Urinary bladder (tissue), 4 donors: ENCODE data around the gene NOL4. TPM values are rescaled to one million over a fixed set of nuclear protein-coding genes. Genes with fewer than 3 reads are reported as not detected.
A peak's percentile ranks its signal among the peaks of the same experiment; 100 is the strongest.

Experiments
- DNase-seq: peaks from one replicate; pipeline ENCODE4 v3.0.0-alpha.2; 2015; ENCODE audit errors: extremely low spot score
- H3K27ac ChIP-seq: one replicate; pipeline ENCODE4 v1.5.1; 2013; ENCODE audit warnings: low read depth, mild to moderate bottlenecking, moderate library complexity
- H3K36me3 ChIP-seq: one replicate; pipeline ENCODE4 v1.6.1; 2013; ENCODE audit warnings: mild to moderate bottlenecking, moderate library complexity; ENCODE audit not compliant: insufficient read depth
- H3K4me1 ChIP-seq: one replicate; pipeline ENCODE4 v1.6.1; 2013; ENCODE audit warnings: mild to moderate bottlenecking, moderate library complexity; ENCODE audit not compliant: insufficient read depth
- H3K4me3 ChIP-seq: one replicate; pipeline ENCODE4 v1.5.1; 2013; ENCODE audit warnings: low read depth, low read length
- WGBS: extraction: QIAGEN DNeasy Blood & Tissue Kit; methylation state at CpG from one replicate; pipeline ENCODE4 v1.1.7; 2013; 5-methylcytosine and 5-hydroxymethylcytosine counted together
- polyA plus RNA-seq: library from polyadenylated mRNA; stranded (reverse); fragments of 200-250 nt; gene quantifications from one replicate; pipeline ENCODE4 v1.2.3, GENCODE V29; 2013
- total RNA-seq: library from RNA; depleted of rRNA; stranded (reverse); fragments of >200 nt; gene quantifications from one replicate; pipeline ENCODE4 v1.2.3, GENCODE V29; 2014
- donor health status: healthy with polysubstance abuse.
- donor health status: healthy.

The NOL4 gene
- total and polyA plus RNA-seq, 2 donors, result 1.3 TPM

DNA sequence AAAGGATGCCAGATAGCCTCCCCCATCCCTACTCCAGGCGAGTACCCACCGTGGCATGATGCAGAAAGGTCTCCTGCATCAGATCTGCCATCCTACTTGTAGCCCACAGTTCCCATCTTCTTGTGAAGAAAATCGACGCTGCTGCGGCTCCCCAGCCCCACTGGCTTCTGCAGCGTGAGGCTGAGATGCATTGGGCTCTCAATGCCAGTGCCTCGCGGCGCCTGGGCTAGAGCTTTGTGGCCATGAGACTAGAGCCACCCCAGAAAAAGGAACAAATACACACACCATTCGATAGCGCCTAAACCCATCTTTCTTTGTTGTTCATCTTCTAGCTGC, 2.8 kb downstream of the NOL4 start:
- H3K4me1 ChIP-seq, result no peaks in the 10 kb centered on the region
- no peaks in the 10 kb centered on the region for H3K36me3 ChIP-seq
- WGBS, result 3% methylated on average over 11 of the region's 11 CpGs
- no peak overlapping the region for H3K27ac ChIP-seq
- peak overlapping the region; percentile 34 for H3K4me3 ChIP-seq
- DNase-seq, result no peak

DNA sequence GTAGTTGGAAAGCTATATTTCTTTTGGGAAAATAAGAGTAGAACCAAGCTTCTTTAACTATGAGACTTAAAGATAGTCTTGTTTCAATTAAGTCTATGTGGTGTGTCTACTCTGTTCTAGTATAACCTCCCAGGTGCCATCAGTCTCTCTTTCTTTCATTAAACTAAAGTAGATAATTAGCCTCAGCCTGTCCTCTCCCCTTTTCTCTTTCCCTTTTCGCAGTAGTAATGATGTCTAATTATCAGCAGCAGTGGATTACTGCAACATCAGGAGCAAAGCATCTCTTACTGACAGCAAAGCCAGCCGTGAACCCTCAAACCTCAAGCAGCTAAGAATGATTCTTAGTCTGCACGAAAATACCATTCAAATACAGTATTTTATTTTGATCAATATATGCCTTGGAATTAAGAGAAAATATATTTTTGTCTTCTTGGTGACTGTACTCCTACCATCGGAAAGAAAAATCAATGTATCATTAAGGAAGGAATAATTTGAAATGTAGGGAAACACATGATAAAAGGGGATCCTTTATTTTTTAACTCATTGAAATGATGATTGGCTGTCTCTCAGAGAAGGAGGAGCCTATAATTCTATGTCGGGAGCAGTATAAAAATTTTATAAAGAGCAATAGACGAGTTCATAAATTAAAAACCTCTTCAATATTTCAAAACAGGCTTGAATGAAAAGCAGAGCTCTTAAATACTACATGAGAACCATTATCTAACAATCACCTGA, 4.5 kb downstream of the NOL4 start:
- Histone ChIP-seq H3K36me3 (no peaks in the 10 kb centered on the region), H3K4me1 (no peaks in the 10 kb centered on the region), H3K27ac (no peak overlapping the region), H3K4me3 (no peak overlapping the region)
- WGBS, result 70% methylated on average over 6 of the region's 6 CpGs
- DNase-seq, result no peak

DNA sequence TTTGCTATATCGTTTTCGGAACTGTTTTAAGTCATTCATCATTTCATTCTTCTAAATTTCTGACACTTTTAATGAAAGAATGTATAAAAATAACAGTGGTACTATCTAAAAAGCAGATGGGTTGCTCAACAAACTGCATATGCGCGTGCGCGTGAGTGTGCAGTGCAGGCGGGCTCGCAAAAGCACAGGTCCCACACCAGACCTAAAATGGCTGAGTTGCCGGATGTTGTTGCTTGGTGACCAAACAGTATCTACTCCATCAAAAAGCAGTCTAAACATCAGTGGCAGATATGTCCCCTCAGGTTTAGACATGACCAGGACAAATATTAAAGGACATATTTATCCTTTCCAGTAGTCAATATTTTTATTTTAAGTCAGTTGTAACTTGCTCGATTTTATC, 5.1 kb downstream of the NOL4 start:
- no peak overlapping the region for H3K27ac ChIP-seq
- WGBS, result 90% methylated on average over 10 of the region's 10 CpGs
- no peak for DNase-seq
- no peak overlapping the region for H3K4me3 ChIP-seq
- no peaks in the 10 kb centered on the region for H3K4me1 ChIP-seq
- no peaks in the 10 kb centered on the region for H3K36me3 ChIP-seq

DNA sequence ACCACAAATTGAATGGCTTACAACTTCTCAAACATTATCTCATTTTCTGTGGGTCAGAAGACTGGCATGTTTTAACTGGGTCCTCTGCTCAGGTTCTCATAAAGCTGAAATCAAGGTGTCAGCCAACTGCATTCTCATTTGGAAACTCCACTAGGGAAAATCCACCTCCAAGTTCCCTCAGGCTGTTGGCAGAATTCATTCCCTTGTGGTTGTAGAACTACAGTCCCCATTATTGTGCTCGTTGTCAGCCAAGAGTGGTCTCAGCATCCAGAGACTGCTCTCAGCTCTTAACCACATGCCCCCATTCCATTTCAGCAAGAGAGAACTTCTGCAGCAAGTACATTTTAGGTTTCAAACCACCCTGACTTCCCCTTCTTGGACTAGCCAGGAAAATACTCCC, 12.2 kb downstream of the NOL4 start:
- Histone ChIP-seq H3K36me3 (no peaks in the 10 kb centered on the region), H3K4me1 (no peaks in the 10 kb centered on the region), H3K27ac (no peak overlapping the region), H3K4me3 (no peak overlapping the region)
- DNase-seq, result no peak
- 74% methylated on average over 1 of the region's 1 CpG for WGBS

DNA sequence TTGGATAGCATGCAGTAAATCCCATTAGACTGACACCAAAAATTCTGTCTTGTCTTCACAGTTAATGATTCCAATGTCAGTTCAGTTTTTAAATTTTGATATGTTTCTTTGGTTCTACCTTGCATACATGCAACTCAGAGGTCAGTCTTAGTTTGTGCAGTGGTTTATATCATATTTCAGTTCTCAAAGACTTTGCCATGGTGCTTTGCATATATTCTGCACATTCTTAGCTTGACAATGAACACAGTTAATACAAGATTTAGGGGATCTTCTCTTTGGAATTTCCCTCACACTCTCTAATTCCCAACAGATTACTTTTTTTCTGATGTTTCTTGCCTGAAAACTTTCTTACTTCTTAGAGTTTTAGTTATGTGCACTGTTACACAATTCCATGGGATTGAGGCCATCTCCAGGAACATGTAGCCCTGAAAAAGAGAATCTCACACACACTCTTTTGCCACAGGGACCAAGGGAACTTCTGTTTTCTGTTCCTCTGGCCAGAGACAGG, 17.3 kb downstream of the NOL4 start:
- H3K4me3 ChIP-seq, result no peak overlapping the region
- H3K4me1 ChIP-seq, result no peaks in the 10 kb centered on the region
- DNase-seq, result no peak
- H3K27ac ChIP-seq, result no peak overlapping the region
- no peaks in the 10 kb centered on the region for H3K36me3 ChIP-seq

DNA sequence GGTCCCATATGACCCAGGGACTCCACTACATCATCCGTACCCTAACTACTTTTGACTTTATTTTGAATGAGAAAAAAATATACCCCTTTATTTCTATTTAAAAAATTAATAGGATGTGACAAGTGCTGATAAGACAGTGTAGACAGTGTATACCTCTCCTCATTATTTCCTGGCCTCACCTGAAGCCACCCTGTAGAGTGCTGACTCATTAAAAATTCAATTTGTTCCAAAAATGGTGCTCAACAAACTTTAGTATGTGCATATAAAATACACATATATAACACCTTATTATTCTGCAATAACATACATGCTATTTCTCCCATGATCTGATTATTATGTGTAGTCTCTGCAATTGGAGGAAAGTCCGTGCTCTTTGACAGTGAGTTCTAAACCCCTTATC, 20.8 kb downstream of the NOL4 start:
- Histone ChIP-seq H3K27ac (no peak overlapping the region), H3K36me3 (no peaks in the 10 kb centered on the region), H3K4me3 (no peak overlapping the region), H3K4me1 (no peaks in the 10 kb centered on the region)
- 82% methylated on average over 2 of the region's 2 CpGs for WGBS
- DNase-seq, result no peak

DNA sequence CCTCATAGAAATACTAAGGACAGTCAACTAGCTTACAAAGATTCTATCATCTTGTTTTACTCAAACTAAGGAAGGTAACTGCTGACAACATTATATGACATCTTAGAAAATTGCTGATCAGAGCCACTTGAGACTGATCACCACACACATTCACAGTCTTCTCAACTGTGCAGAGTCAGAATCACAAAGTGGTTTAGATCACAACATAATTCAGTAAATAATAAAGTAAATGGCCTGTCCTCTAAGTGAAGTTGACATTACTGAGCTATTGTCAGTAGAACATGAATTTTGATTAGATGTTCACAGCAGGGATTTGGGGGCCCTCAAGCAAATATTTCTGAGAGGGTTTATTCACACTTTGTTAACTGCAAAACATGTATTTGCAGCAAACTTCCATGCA, 28.5 kb downstream of the NOL4 start:
- H3K4me1 ChIP-seq, result no peaks in the 10 kb centered on the region
- no peaks in the 10 kb centered on the region for H3K36me3 ChIP-seq
- H3K27ac ChIP-seq, result no peak overlapping the region
- DNase-seq, result no peak
- H3K4me3 ChIP-seq, result no peak overlapping the region

DNA sequence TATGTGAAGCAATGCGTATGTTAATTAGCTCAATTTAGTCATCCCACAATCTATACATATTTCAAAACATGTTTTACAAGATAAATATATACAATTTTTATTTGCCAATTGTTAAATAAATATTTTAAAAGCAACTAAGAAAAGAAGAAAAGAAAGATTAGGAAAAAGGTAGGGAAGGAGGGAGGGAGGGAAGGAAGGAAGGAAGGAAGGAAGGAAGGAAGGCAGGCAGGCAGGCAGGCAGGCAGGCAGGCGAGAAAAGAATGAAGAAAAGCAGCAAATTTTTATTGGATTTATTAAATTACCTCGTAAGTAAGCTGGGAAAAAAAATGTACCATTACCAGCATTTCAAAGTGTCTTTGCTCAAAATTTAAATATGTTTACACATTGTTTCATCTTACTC, 30.5 kb downstream of the NOL4 start:
- Histone ChIP-seq H3K27ac (no peak overlapping the region), H3K4me3 (no peak overlapping the region), H3K36me3 (no peaks in the 10 kb centered on the region), H3K4me1 (no peaks in the 10 kb centered on the region)
- no peak for DNase-seq
- WGBS, result 81% methylated on average over 3 of the region's 3 CpGs

DNA sequence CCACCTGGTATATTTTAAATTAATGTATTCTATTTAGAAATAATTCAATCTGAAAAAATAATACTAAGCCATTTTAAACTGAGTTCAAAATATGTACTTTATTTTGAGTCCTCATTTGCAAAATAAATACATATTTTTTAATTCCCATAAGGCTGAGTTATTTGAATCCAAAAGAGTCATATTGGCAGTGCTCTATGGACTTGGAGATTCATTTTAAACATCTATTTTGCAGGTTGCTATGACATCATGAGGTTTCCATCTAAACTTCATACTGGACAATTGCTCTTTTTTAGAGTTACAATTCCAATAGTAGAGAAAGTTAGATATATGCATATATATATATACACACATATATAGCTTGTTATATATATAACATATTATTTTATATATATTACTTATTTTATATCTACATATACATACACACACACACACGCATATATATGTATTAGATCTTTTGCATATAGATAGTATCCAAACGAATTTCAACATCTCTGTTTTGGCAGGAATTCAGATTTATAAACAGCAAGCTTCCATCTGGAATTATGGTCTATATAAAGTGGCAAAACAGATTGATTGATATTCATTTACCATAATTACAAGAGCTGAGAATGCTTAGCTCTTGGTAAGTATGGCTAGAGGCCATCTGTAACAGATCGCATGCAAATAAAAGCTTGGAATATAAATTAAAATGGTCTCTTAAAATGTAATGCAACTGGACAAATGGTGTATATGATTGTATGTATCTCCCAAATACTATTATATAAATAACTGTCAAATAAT, 34.9 kb downstream of the NOL4 start:
- no peak overlapping the region for H3K4me3 ChIP-seq
- H3K4me1 ChIP-seq, result no peaks in the 10 kb centered on the region
- WGBS, result 69% methylated on average over 3 of the region's 3 CpGs
- DNase-seq, result no peak
- no peaks in the 10 kb centered on the region for H3K36me3 ChIP-seq
- no peak overlapping the region for H3K27ac ChIP-seq
